GM19397 (cell line): ENCODE data around the gene TSPAN3.

ENCODE experiments used
- ATAC-seq: cut with Tn5 transposase; IDR thresholded peaks from one replicate; pipeline ENCODE4 v1.9.1; 2021; ENCODE audit warnings: mild to moderate bottlenecking, moderate library complexity; ENCODE audit not compliant: unreplicated experiment

The TSPAN3 gene

DNA sequence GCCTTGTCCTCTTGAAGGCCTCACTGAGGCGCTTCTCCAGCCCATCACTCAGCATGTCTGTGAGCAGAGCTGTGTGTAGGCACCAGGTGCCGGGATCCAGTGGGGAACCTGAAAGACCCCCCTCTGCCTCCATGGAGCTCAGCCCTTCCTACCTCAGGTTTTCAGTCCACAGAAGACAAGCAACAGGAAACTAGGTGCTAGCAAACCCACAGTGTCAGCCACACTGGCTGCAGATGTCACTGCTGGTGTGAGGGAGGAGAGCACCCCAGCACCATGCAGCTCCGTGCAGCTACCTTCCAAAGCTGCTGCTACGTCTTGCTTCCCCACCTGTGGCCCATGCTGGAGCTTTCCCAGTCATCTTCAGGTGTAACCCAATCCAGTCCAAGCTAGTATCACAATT is 58.0 kb downstream of the TSPAN3 start:
- ATAC-seq = no peak

DNA sequence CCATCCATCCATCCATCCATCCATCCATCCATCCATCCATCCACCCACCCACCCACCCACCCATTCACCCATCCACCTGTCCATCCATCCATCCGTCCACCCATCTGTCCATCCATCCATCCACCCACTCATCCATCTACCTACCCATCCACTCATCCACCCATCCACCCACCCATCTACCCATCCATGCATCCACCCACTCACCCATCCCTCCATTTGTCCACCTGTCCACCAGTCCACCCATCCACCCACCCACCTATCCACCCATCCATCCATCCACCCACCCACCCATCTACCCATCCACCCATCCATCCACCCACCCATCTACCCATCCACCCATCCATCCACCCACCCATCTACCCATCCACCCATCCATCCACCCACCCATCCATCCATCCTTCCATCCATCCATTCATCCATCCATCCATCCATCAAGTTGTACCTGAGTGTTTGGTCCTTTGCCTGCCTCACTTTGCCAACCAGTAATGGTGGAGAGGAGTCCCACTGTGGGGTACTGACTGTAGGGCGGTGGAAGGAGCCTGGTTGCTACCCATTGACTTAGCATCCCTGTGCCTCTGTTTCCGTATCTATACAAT is 58.7 kb downstream of the TSPAN3 start:
- ATAC-seq = no peak

DNA sequence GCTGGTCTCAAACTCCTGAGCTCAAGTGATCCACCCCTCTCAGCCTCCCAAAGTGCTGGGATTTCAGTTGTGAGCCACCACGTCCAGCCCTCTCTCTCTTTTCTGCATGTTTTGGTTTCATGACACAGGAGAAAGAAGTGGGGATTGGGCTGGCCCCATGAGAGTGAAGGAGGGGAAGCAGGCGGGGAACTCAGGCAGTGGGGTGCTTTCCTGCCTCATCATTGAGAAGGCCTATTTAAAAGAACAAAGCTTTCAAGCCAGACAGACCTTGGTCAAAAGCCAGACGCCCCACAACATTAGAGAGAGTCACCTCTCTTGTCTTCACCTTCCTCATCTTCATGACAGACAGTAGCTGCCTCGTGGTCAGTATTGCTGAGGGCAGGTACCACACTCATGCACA is 60.1 kb downstream of the TSPAN3 start:
- ATAC-seq = no peak

DNA sequence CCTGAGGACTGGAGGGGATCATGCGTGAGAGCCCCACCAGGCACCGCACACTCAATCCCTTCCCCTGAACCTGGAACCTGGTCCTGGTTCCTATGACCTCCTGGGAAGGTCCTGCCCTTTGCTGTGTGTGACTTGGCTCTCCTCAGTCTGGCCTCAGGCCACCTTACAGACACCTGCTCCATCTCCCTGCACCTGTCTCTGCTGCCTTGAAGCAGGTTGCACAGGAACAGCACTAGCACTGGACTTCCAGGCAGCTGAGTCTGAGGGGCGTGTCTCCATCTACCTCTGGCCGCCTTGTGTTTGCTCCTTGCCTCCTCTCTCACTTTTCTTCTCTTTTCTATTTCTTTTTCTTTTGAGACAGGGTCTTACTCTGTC is 60.6 kb downstream of the TSPAN3 start:
- no peak for ATAC-seq

DNA sequence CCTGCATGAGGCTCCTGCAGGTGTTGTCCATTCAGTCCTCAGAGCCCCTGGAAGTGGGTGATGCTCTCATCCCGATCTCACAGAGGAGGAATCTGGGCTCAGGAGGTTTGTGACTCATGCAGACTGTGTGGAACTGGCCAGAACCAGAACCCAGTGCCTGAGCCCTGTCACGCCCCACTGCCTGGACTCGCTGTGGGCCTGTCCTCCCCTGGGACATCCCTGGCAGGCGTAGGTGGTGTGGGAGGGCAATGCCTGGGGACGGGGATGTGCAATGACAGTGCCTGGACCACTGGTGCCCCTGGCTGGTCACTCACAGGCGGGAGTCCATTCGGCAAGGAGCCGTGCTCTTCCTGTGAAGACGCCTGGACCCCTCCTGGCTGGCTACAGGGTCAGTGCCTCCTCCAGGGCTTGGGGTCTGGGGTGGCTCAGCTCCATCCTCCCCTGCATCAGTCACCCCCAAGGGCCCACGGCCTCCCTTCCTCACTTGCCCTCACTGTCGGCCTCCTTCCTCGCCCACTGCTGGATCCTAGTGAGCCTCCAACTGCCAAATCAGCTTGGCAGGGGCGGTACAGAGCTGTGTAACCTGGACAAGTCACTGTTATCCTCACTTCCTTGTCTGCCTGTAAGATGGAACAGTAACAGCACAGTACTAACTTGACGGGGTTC is 61.1 kb downstream of the TSPAN3 start:
- ATAC-seq = no peak

DNA sequence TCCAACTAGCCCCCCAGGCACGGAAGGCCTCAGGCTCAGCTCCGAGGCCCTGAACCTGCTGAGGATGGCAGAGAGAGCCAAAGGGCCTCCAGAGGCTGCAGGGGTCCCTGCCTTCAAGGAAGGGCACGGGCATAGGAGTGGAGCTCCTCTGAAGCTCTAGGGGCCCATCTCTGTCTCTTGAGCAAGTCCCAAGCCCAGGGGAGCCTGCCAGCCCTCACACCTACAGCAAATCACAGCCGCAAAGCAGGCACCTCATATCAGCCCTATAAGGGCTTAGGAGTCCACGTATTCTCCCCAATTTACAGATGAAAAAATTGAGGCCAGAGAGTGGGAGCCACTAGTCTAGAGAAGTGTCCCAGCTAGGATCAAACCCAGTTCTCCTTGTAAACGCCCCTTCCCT is 61.7 kb downstream of the TSPAN3 start:
- no peak for ATAC-seq

DNA sequence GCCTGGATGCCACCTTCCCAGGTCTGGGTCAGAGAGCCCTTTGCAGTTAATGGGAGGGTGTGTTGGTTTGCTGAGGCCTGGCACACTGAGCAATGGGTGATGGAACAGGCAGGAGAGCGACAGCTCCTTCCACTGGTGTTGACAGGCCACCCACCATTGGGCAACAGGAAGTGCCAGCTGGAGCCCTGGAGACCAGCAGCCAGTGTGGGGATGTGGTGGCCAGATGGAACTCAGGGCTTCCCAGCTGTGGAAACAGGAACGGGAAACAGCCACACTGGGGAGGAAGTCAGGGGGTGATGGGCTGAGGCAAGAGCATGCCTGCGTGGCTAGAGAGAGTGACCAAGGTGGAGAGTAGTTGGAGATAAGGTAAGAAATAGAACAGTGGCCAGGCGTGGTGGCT is 66.7 kb downstream of the TSPAN3 start:
- ATAC-seq = no peak

DNA sequence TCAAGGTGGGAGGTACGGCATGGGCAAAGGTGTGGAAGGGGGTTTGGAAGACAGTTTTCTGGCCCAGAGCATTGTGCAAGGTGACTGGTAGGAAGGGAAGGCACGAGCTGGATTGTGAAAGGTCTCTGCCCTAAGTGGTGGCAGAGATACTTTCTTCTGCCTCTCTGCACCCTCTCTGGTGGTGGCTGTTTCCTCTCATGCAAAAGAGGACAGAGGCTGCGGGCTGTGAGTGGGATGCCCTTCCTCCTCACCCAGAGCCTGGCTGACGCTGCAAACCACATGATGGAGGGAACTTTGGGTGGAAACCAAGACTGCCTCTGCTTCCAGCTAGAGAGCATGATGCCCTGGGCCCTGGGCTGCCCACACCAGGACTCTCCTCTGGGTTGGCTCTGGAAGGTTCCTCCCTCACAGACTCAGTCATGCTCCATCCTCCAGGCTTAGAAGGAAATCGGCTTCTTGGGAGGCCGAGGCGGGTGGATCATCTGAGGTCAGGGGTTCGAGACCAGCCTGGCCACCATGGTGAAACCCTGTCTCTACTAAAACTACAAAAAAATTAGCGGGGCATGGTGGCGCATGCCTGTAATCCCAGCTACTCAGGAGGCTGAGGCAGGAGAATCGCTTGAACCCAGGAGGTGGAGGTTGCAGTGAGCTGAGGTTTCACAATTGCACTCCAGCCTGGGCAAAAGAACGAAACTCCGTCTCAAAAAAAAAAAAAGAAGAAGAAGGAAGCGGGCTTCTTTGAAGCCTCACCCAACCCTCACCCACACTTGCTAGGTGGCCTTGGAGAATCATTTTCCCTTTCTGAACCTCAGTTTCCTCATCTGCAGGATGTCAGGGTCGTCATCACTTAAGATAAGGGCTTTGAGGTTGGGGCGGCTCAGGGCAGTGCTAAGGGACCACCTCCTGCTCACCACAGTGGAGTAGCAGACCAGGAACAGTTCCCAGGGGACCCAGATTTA is 67.7 kb downstream of the TSPAN3 start:
- peak; percentile 85 for ATAC-seq

DNA sequence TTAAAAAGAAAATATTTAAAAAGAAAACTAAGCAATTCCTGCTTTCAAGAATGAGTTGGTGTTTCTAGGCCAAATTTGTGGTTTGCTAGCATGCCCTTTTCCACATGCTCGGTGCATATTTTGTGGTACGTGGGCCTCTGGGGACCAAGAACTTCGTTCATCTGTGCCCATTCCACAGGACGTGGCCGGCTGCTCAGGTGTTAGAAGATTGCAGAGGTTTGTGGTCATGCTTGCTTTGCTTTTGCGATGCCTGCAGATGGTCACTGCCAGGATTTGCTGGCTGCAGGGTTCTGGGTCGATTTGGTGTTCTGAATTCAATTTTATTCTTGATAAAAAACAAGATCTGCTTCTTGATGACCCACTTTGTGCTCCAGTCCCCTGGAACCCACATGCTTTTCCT is 68.5 kb downstream of the TSPAN3 start:
- ATAC-seq = peak; percentile 30

DNA sequence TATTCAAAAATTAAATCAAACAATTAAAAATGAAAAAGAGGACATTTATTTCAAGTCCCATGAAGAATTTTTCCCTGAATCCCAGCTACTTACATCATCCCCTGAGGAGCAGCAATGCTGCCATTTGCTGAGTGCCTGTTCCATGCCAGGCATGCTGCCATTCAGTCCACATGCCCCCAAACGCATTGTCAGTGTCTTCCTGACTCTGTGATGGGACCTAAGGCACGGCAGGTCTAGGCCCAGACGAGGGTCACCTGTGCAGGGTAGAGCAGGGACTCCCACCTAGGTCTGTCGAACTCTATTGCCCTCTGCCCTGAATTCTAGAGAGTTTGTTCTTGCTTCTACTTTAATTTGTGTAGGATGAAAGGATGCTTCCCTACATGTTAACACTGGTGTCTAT is 68.9 kb downstream of the TSPAN3 start:
- no peak for ATAC-seq

DNA sequence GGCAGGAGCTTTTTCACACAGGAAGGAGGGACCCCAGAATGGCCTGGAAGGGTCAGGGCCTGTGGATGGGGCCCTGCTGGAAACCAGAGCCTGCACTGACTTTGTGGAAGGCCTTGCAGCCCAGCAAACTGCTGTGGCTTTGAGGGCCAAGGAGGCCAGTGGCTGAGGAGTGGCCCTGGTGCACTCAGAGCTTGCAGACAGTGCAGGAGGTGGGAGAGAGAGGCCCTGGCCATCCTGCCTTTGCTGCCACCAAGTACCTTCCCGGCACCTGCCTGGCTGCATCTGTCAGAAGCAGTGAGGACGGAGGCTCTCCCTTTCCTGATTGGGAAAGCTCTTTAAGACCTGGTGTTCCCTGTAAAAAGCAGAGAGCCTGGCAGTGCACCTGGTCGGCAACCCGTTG is 69.6 kb downstream of the TSPAN3 start:
- ATAC-seq = no peak

DNA sequence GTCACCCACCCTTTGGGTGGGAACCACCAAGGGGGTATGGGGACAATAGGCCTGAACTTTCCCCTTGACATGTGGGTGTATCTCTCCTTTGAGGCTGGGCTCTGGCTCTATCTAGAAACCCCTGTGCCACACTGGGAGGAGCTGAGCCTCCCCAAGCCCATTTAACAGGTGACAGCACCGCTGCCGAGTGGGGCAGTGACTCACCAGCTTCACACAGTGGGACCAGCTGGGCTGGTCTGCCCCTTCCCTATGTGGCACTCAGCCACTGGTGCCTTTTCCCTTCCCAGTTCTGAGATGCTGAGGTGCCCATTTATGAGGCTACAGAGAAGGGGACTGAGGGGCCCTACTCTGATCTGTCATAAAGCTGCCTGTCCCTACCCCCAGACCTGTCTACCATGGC is 70.9 kb downstream of the TSPAN3 start:
- ATAC-seq = no peak

DNA sequence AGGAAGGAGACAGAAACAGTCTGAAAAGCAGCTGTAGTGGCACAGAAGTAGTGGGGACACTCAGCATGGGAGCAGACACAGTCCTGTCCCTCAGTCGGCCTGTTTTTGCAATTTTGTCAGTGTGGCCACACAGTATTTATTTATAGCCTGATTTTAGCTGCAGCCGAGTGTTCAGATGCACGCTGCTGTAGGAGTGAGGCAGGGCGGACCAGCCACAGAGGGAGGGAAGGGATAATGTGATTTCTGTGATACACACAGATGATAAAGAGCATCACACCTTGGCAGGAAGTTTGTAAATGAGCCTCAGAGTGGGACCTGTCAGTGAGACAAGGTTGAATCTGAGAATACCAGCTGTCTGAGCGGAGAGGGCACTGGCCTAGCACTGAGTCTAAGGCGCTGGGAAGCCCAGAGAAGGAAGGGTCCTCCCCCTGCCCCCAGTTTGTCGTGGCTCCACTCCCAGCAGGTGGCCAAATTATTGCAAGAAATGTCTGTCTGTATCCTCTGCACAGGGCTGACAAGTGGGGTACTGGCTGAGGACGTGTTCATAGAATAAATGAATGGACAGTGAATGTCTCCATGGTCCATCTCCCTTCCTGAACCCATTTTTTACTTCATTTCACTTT is 72.1 kb downstream of the TSPAN3 start:
- ATAC-seq = no peak

DNA sequence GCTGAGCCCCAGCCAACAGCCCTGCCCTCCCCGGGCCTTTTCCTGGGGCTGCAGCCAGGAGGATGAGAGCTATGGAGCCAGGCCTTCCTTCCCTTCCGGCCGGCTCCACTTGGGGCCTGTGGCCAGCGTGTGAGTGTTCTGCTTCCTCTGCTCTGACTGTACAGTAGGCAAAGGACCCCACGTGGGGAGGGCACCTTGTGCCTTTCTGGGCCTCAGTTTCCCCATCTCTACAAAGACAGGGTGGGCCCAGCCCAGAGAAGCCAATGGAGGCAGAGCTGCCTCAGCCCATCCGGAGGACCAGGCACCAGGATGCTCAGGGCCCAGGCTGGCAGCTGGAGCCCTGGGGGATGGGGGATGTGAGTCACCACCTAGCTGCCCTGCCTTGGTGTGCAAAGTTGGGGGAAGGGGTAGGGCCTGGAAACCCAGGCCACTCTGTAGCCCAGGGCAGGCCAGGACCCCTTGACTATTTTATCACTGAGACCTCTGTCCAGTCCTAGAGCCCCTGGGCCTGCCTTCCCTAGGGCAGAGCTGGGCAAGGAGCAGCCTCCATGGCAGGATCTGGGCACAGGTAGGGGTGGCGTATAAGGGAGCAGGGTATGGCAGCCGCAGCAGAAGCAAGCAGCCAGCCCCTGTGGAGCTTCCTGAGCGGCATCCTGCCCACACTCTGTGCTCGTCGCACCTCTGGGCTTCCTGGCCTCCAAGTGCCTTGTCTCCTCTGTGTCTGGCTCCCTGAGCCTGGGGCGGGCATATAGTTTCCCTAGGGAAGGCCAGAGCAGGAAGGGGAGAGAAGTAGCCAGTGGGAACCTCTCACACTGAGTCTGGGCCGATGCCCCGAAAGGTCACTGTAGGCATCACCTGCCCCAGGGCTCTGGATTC is 74.1 kb downstream of the TSPAN3 start:
- ATAC-seq = no peak

DNA sequence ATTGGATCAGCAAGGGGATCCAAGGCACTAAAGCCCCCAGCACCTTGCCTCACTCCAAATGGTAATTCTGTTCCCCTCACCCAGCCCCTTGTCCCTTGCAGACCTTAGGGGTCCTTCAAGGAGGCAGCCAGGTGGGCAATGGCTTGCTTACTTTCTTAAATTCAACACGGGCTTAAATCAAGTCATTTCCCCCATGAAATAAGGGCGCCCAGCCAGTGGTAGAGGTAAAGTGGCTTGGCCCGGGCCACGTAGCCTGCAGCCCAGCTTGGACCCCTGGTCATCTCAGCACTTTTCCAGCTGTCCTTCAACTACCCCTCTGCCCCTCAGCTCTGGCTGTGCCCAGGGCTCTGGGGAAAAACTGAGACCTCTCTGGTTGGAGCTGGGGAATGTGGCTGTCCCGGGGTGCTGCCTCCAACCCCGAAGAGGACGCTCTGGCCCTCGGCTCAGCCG is 74.8 kb downstream of the TSPAN3 start:
- no peak for ATAC-seq

DNA sequence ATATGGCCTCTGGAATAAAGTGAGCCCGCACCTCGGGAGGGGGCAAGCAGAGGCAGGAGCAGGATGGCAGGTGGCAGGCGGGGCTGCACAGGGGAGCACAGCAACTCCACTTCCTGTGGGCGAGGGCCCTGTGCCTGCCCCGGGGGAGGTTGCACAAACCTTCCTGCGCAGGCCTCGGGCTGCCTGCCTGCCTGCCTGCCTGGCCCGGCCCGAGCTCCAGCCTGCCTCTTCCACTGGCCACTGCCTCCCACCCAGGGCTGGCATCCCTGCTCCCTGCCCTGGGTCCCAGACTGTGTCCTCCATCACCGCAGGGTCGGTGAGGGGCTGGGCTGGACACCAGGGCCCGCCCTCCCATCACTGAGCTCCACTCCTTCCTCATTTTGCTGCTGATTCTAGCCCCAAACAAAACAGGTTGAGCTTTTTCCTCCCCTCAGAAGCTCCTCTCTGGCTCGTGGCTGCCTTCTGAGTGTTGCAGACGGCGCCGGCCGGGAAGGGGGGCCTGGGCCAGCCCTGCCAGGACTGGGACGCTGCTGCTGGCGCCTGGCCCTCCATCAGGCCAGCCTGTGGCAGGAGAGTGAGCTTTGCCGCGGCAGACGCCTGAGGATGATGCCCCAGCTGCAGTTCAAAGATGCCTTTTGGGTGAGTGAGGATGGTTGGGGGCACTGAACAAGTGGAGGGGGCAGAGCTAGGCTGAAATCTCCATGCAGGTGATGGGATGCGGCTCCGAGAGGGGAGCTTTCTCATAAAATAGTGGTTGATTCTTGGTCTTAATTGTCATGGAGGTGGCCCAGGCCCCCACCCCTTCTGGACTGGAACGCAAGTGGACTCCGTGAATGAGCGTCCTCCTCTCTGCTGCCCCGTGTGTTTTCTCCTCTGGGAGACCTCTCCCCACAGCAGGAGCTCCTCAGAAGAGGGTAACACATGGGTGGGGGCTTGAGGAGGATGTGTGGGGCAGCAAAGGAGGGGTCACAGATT is 75.7 kb downstream of the TSPAN3 start, which contains the start of gene PSTPIP1:
TSS of gene PSTPIP1 (plus strand) at position 156 of the 975 bp plus-strand sequence. CDS start at position 604, 448 bp downstream.
- peak; percentile 54 for ATAC-seq

DNA sequence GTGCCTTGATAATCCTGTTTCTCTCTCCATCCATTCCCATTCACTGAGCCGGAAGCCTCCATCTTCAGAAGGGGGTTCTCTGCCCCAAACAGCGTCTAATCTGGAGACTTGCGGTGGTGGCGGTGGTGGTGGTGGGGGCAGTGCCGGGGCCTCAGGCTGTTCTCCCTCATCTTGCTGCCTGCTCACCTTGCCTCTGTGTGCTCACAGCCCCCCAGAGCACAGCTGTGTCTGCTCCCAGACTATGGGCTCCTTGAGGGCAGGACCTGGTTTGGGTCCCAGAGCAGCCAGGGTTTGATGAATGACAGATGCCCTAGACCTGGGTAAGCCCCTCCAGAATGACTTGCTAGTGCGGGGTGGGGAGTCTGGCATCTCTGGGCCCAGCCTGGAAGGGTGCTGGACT is 76.4 kb downstream of the TSPAN3 start:
- ATAC-seq = no peak

DNA sequence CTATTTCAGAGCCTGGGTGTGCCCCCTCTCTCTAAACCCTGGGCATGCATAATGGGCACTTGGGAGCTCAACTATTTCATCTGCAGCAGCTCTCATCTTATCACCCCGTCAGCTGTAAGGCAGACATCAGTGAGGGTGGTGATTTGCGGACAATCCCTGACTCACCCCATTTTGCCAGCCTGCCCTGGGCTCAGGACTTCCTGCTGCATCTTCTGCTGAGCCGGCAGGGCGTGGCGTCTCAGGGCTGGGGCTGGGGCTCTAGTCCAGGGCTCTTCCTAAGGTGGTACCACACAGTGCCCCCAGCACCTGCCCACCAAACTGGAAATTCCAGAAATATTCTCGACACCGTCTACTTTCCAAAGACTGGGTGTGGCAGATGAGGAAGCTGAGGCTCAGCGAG is 76.9 kb downstream of the TSPAN3 start:
- ATAC-seq = no peak

DNA sequence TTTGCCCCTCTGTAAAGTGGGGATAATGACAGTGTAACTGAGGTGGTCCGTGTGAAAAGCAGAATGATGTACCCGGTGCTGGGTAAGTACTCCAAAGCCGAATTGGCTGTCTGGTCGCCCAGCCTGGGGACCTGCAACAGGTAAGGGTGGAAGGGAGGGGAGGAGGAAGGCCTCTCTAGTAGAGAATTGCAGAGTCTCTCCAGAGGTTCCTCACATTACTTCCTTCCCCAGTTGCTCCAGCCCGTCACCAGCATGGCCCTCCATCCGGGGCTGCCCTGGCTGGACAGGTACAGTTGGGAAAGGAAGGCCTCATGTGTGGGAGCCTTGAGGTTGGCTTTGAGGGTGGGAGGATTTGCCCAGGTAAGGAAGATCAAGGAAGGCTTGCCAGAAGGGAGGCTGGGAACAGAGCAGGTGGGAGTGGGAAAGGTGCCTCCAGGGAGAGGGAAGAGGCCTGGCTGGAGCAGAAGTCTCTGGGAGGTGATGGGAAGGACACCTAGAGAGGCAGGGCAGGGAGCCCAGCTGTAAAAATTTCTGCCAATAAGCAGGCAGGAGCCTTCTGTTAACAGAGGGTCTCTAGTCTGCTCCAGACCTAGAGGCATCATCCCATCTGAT is 77.7 kb downstream of the TSPAN3 start:
- no peak for ATAC-seq
